HepG2 (cell line): ENCODE results near the gene KDM2B. TPM values are rescaled to one million over a fixed set of nuclear protein-coding genes. Genes with fewer than 3 reads are reported as not detected.

Experiments
- ARID2 ChIP-seq: sonication (generic); formaldehyde crosslinking; IDR thresholded peaks from 2 replicates; pipeline ENCODE4 v1.8.1; 2022; ENCODE audit warnings: mild to moderate bottlenecking, missing genetic modification reagents, borderline replicate concordance
- CEBPG ChIP-seq: IDR thresholded peaks from 2 replicates; pipeline ENCODE4 v1.6.1; 2016
- GTF2F1 ChIP-seq: fragments of 150-350 bp; IDR thresholded peaks from 2 replicates; pipeline ENCODE4 v1.6.1; 2014; ENCODE audit warnings: low read length
- IKZF4 ChIP-seq: sonication (generic); formaldehyde crosslinking; IDR thresholded peaks from 2 replicates; pipeline ENCODE4 v1.5.1; 2020; ENCODE audit warnings: borderline replicate concordance, mild to moderate bottlenecking, low read depth, missing genetic modification reagents; ENCODE audit errors: not compliant biosample characterization
- KDM3A ChIP-seq: IDR thresholded peaks from 2 replicates; pipeline ENCODE4 v1.6.1; 2018; ENCODE audit warnings: low read depth, missing compliant biosample characterization
- KDM5B ChIP-seq: sonication (generic); formaldehyde crosslinking; IDR thresholded peaks from 2 replicates; pipeline ENCODE4 v1.4.0; 2020; ENCODE audit warnings: missing genetic modification reagents, mild to moderate bottlenecking, borderline replicate concordance
- NFE2 ChIP-seq: sonication (generic); formaldehyde crosslinking; IDR thresholded peaks from 2 replicates; pipeline ENCODE4 v1.4.0; 2020; ENCODE audit warnings: missing genetic modification reagents
- NR0B2 ChIP-seq: sonication (generic); formaldehyde crosslinking; IDR thresholded peaks from 2 replicates; pipeline ENCODE4 v1.4.0; 2020; ENCODE audit warnings: mild to moderate bottlenecking, missing genetic modification reagents
- PLSCR1 ChIP-seq: sonication (generic); formaldehyde crosslinking; IDR thresholded peaks from 2 replicates; pipeline ENCODE4 v1.5.0; 2020; ENCODE audit warnings: missing genetic modification reagents, mild to moderate bottlenecking, borderline replicate concordance
- RBM39 ChIP-seq: fragments of 200-400 bp; formaldehyde crosslinking; IDR thresholded peaks from one replicate; pipeline ENCODE4 v1.6.1; 2018; ENCODE audit warnings: antibody characterized with exemption, mild to moderate bottlenecking, low read depth, low read length; ENCODE audit not compliant: poor library complexity, severe bottlenecking
- SAP130 ChIP-seq: IDR thresholded peaks from 2 replicates; pipeline ENCODE4 v1.6.1; 2016; ENCODE audit warnings: low read depth
- SMAD1 ChIP-seq: sonication (generic); formaldehyde crosslinking; IDR thresholded peaks from 2 replicates; pipeline ENCODE4 v1.4.0; 2020; ENCODE audit warnings: missing genetic modification reagents, low read depth, mild to moderate bottlenecking, borderline replicate concordance
- SP2 ChIP-seq: sonication (generic); formaldehyde crosslinking; IDR thresholded peaks from 2 replicates; pipeline ENCODE4 v1.5.1; 2020; ENCODE audit warnings: mild to moderate bottlenecking, missing genetic modification reagents
- STAT6 ChIP-seq: sonication (generic); formaldehyde crosslinking; IDR thresholded peaks from 2 replicates; pipeline ENCODE4 v1.4.0; 2020; ENCODE audit warnings: missing genetic modification reagents, mild to moderate bottlenecking, borderline replicate concordance
- ZNF674 ChIP-seq: sonication (generic); formaldehyde crosslinking; IDR thresholded peaks from 2 replicates; pipeline ENCODE4 v1.5.0; 2020; ENCODE audit warnings: low read depth, mild to moderate bottlenecking, missing genetic modification reagents
- ZNF772 ChIP-seq: sonication (generic); formaldehyde crosslinking; IDR thresholded peaks from 2 replicates; pipeline ENCODE4 v1.5.0; 2020; ENCODE audit warnings: mild to moderate bottlenecking, missing genetic modification reagents
- ZSCAN20 ChIP-seq: sonication (generic); formaldehyde crosslinking; IDR thresholded peaks from 2 replicates; pipeline ENCODE4 v1.4.0; 2020; ENCODE audit warnings: missing genetic modification reagents, mild to moderate bottlenecking, borderline replicate concordance
- polyA plus RNA-seq, 8 experiments: library from polyadenylated mRNA; depleted of rRNA in 3 of 8; stranded (reverse) in 7 of 8; unstranded in 1 of 8; fragments of >200 nt; fragmentation: Illumina TruSeq in 4 of 8; extraction: Trizol in 4 of 8; gene quantifications; 2 replicates each; pipeline versions ENCODE4 v1.2.1 to v1.2.3, GENCODE V29; 2011 to 2016; ENCODE audit warnings: low read depth in 4 of 8, missing spikeins in 1 of 8, mixed read lengths in 1 of 8; ENCODE audit not compliant: insufficient read depth in 1 of 8
- total RNA-seq, 5 experiments: library from RNA; depleted of rRNA; stranded (reverse); fragments of >200 nt; fragmentation: Illumina TruSeq; extraction: Trizol; gene quantifications; 2 replicates each; pipeline ENCODE4 v1.2.3, GENCODE V29; 2016; ENCODE audit warnings: low read depth in 1 of 5
- TF ChIP-seq, protein P1 (sequence below): sonication (generic); formaldehyde crosslinking; IDR thresholded peaks from 2 replicates; pipeline ENCODE4 v1.8.0; 2022; ENCODE audit warnings: mild to moderate bottlenecking, missing genetic modification reagents; ENCODE audit not compliant: insufficient replicate concordance
- TF ChIP-seq, protein P2 (sequence below): sonication (generic); formaldehyde crosslinking; IDR thresholded peaks from 2 replicates; pipeline ENCODE4 v1.5.1; 2020; ENCODE audit warnings: mild to moderate bottlenecking, moderate library complexity, missing genetic modification reagents
- TF ChIP-seq, protein P3 (sequence below): IDR thresholded peaks from 2 replicates; pipeline ENCODE4 v1.6.1; 2016

KDM2B gene
- total and polyA plus RNA-seq, 2 of the 13 experiments (the other 11 are each of a cell fraction or from before 2014, with no cell fraction given), result 17.5 to 26.1 TPM

DNA sequence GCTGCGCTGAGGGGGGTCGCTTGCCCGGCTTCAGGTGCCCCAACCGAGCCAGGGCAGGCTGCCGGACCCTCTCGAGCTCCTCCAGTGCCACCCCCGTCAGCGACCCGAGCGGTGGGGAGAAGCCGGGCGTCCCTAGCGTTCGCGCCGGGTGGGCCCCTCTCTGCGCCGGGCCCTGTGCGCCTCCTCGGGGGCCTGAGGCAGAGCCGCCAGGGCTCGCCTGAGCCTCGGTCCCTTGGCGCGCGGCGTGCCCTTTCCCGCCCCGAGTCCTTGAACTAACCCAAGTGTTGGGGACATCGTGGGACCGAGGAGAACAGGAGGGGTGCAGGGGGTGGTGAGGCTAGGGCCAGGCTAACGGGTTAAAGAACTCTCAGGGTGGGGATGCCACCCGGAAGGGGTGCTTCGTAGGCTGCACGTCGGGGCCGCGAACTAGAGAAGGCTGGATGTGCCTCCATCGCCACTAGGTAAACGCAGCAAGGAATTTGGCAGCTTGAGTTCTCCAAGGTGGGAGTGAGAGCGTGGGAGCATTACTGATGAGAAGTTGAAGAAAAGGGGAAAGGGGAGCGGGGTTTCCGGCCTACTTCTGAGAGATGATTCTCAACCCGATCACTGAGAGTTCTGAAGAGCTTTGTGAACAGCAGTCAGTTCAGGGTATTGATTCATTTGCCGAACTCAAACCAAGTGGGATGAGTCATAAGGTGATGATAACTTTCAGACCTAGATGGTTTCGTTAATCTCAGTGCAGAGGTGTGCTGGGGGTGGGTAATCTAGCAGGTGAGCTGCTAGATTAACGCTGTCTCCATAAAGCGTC is 180.3 kb downstream of the KDM2B start (continued):
- no peak for TF ChIP-seq CEBPG
- no peak for TF ChIP-seq SMAD1 (CRISPR knock-in tag)
- no peak for TF ChIP-seq GTF2F1
- TF ChIP-seq KDM3A (CRISPR knock-in tag), result no peak
- 0 out of 2 replicates have a peak, but pooled peaks have one; percentile 27 for TF ChIP-seq NR0B2
- TF ChIP-seq STAT6 (CRISPR knock-in tag), result no peak
- no peak for TF ChIP-seq ZNF674 (CRISPR knock-in tag)
- TF ChIP-seq ZNF772 (CRISPR knock-in tag), result peak; percentile 62; the same call in 1 of the 2 replicates
- TF ChIP-seq RBM39, result no peak
- 0 out of 2 replicates have a peak, but pooled peaks have one; percentile 2 for TF ChIP-seq ZSCAN20 (CRISPR knock-in tag)
- TF ChIP-seq, protein P1, sequence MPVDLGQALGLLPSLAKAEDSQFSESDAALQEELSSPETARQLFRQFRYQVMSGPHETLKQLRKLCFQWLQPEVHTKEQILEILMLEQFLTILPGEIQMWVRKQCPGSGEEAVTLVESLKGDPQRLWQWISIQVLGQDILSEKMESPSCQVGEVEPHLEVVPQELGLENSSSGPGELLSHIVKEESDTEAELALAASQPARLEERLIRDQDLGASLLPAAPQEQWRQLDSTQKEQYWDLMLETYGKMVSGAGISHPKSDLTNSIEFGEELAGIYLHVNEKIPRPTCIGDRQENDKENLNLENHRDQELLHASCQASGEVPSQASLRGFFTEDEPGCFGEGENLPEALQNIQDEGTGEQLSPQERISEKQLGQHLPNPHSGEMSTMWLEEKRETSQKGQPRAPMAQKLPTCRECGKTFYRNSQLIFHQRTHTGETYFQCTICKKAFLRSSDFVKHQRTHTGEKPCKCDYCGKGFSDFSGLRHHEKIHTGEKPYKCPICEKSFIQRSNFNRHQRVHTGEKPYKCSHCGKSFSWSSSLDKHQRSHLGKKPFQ (CRISPR knock-in tag), result peak; percentile 16
- TF ChIP-seq, protein P2, sequence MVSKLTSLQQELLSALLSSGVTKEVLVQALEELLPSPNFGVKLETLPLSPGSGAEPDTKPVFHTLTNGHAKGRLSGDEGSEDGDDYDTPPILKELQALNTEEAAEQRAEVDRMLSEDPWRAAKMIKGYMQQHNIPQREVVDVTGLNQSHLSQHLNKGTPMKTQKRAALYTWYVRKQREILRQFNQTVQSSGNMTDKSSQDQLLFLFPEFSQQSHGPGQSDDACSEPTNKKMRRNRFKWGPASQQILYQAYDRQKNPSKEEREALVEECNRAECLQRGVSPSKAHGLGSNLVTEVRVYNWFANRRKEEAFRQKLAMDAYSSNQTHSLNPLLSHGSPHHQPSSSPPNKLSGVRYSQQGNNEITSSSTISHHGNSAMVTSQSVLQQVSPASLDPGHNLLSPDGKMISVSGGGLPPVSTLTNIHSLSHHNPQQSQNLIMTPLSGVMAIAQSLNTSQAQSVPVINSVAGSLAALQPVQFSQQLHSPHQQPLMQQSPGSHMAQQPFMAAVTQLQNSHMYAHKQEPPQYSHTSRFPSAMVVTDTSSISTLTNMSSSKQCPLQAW (CRISPR knock-in tag), result no peak
- TF ChIP-seq KDM5B (CRISPR knock-in tag), result peak; percentile 60; the same call in 1 of the 2 replicates
- TF ChIP-seq IKZF4 (CRISPR knock-in tag), result peak; percentile 44
- no peak for TF ChIP-seq NFE2
- no peak for TF ChIP-seq PLSCR1 (CRISPR knock-in tag)
- TF ChIP-seq, protein P3, sequence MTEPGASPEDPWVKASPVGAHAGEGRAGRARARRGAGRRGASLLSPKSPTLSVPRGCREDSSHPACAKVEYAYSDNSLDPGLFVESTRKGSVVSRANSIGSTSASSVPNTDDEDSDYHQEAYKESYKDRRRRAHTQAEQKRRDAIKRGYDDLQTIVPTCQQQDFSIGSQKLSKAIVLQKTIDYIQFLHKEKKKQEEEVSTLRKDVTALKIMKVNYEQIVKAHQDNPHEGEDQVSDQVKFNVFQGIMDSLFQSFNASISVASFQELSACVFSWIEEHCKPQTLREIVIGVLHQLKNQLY, result no peak
- TF ChIP-seq ARID2 (CRISPR knock-in tag), result peak; percentile 43; the same call in 1 of the 2 replicates
- TF ChIP-seq SAP130 (CRISPR knock-in tag), result peak; percentile 28; the same call in 1 of the 2 replicates
- no peak for TF ChIP-seq SP2 (CRISPR knock-in tag)
